Sigmoid colon (tissue), 7 donors: ENCODE results near the gene DNAH3. TPM values are rescaled to one million over a fixed set of nuclear protein-coding genes. Genes with fewer than 3 reads are reported as not detected.

Source experiments
- DNase-seq: peaks from one replicate; pipeline ENCODE4 v3.0.0-alpha.2; 2019
- H3K27ac ChIP-seq, 4 donors: fragments of 200-600 bp; sonication (generic); one replicate each; pipeline ENCODE4 v1.5.1; 2016 to 2019; ENCODE audit warnings: mild to moderate bottlenecking in 1 of 4
- H3K27me3 ChIP-seq, 3 donors: fragments of 200-600 bp; sonication (generic); one replicate each; pipeline ENCODE4 v1.5.1; 2019; ENCODE audit warnings: mild to moderate bottlenecking in 1 of 3
- H3K36me3 ChIP-seq, 4 donors: fragments of 200-600 bp; sonication (generic); one replicate each; pipeline ENCODE4 v1.5.1; 2016 to 2019
- H3K4me1 ChIP-seq, 4 donors: fragments of 200-600 bp; sonication (generic); one replicate each; pipeline ENCODE4 v1.5.1; 2017 to 2019
- H3K4me3 ChIP-seq, 4 donors: fragments of 200-600 bp; sonication (generic); one replicate each; pipeline ENCODE4 v1.5.1; 2017 to 2019; ENCODE audit warnings: mild to moderate bottlenecking in 2 of 4, moderate library complexity in 1 of 4
- H3K9me3 ChIP-seq, 4 donors: fragments of 200-600 bp in 3 of 4; sonication (generic) in 3 of 4; one replicate each; pipeline versions ENCODE4 v1.5.1 to v1.6.1; 2013 to 2019
- CTCF ChIP-seq, 4 experiments: fragments of 450-650 bp in 3 of 4; fragments of 200-600 bp in 1 of 4; IDR thresholded peaks; one replicate each; pipeline ENCODE4 v1.5.1; 2016 to 2019; ENCODE audit warnings: antibody characterized with exemption in 4 of 4, mild to moderate bottlenecking in 3 of 4, moderate library complexity in 2 of 4
- EP300 ChIP-seq, 4 donors: sonication (generic); formaldehyde crosslinking; IDR thresholded peaks; one replicate each; pipeline ENCODE4 v1.6.1; 2017; ENCODE audit warnings: antibody characterized with exemption in 4 of 4
- POLR2A ChIP-seq, 2 donors: fragments of 450-650 bp; IDR thresholded peaks; one replicate each; pipeline ENCODE4 v1.6.1; 2016; ENCODE audit warnings: antibody characterized with exemption in 2 of 2, mild to moderate bottlenecking in 2 of 2, moderate library complexity in 2 of 2
- POLR2AphosphoS5 ChIP-seq, 4 donors: sonication (generic); formaldehyde crosslinking; IDR thresholded peaks; one replicate each; pipeline ENCODE4 v1.6.1; 2017; ENCODE audit warnings: antibody characterized with exemption in 4 of 4
- WGBS, 2 donors: extraction: QIAGEN DNeasy Blood & Tissue Kit; methylation state at CpG; one replicate each; pipeline ENCODE4 v1.1.7; 2013; 5-methylcytosine and 5-hydroxymethylcytosine counted together
- intact Hi-C: fragments of 100-400 bp; cut with DNase I; formaldehyde crosslinking; loops from one replicate; pipeline ENCODE4 v1.15.1; 2023
- polyA plus RNA-seq, 3 donors: library from polyadenylated mRNA; stranded (reverse); fragments of 200-250 nt; gene quantifications; one replicate each; pipeline ENCODE4 v1.2.3, GENCODE V29; 2013
- total RNA-seq, 4 donors: library from RNA; depleted of rRNA; stranded (reverse); fragments of >200 nt; gene quantifications; one replicate each; pipeline ENCODE4 v1.1.0, GENCODE V29; 2016
- donor health status: healthy with polysubstance abuse.
- donor health status: Bipolar disorder and iron deficiency.
- donor health status: healthy.

The DNAH3 gene
- total and polyA plus RNA-seq, 7 donors, result 0.26 to 0.92 (median 0.60) TPM; not detected in 4

GRCh38 chr16:21186326-21186691 is 35.7 kb upstream of the DNAH3 start:
- DNase-seq, result no peak
- intact Hi-C loops, result loop anchor here (5.0 kb wide), 1 partner anchor 91 kb away; the partner anchor contains the start of gene CRYM

GRCh38 chr16:21185659-21186325 is 35.1 kb upstream of the DNAH3 start:
- WGBS, 2 donors, result 50 to 84% methylated on average over 12 of the region's 12 CpGs

More at GRCh38 chr16:21186326-21186691, 35.7 kb upstream of the DNAH3 start:
- Histone ChIP-seq H3K36me3 (peaks cover 8 to 15% (median 13%) of the 10 kb centered on the region in 4 donors), H3K4me1 (peaks cover 0 to 5% (median 4%) of the 10 kb centered on the region in 4 donors), H3K27me3 (no peaks in the 10 kb centered on the region), H3K27ac (no peak overlapping the region), H3K9me3 (no peaks in the 10 kb centered on the region), H3K4me3 (no peak overlapping the region)
- TF ChIP-seq EP300 (IDR thresholded peaks at IDR 0.05) (no peak), POLR2A (IDR thresholded peaks at IDR 0.05) (no peak), CTCF (IDR thresholded peaks at IDR 0.05) (no peak), POLR2AphosphoS5 (IDR thresholded peaks at IDR 0.05) (no peak)
- WGBS, 2 donors, result 33 to 70% methylated on average over 4 of the region's 4 CpGs

GRCh38 chr16:21184834-21185233 is 34.2 kb upstream of the DNAH3 start:
- no peak for DNase-seq
- Histone ChIP-seq H3K4me3 (no peak overlapping the region), H3K4me1 (peaks cover 0 to 5% (median 4%) of the 10 kb centered on the region in 4 donors), H3K9me3 (no peaks in the 10 kb centered on the region), H3K36me3 (peaks cover 19 to 30% (median 22%) of the 10 kb centered on the region in 4 donors), H3K27me3 (no peaks in the 10 kb centered on the region), H3K27ac (no peak overlapping the region)
- TF ChIP-seq POLR2A (IDR thresholded peaks at IDR 0.05), result no peak
- no peak for TF ChIP-seq EP300 (IDR thresholded peaks at IDR 0.05)
- TF ChIP-seq CTCF (IDR thresholded peaks at IDR 0.05), result no peak
- TF ChIP-seq POLR2AphosphoS5 (IDR thresholded peaks at IDR 0.05), result no peak
- intact Hi-C loops, result loop anchor here (5.0 kb wide), 1 partner anchor 92 kb away; the partner anchor contains the start of gene CRYM
- WGBS, 2 donors, result 60 to 81% methylated on average over 3 of the region's 3 CpGs

More at GRCh38 chr16:21185659-21186325, 35.1 kb upstream of the DNAH3 start:
- TF ChIP-seq POLR2AphosphoS5 (IDR thresholded peaks at IDR 0.05) (no peak), POLR2A (IDR thresholded peaks at IDR 0.05) (no peak), EP300 (IDR thresholded peaks at IDR 0.05) (no peak), CTCF (IDR thresholded peaks at IDR 0.05) (no peak)
- no peak overlapping the region for H3K27ac ChIP-seq
- peaks cover 0 to 5% (median 4%) of the 10 kb centered on the region in 4 donors for H3K4me1 ChIP-seq
- intact Hi-C loops, result loop anchor here (5.0 kb wide), 1 partner anchor 92 kb away; the partner anchor contains the start of gene CRYM
- no peak for DNase-seq
- H3K27me3 ChIP-seq, result no peaks in the 10 kb centered on the region
- peaks cover 13 to 20% (median 16%) of the 10 kb centered on the region in 4 donors for H3K36me3 ChIP-seq
- H3K9me3 ChIP-seq, result no peaks in the 10 kb centered on the region
- no peak overlapping the region for H3K4me3 ChIP-seq

GRCh38 chr16:21183995-21184394 is 33.3 kb upstream of the DNAH3 start:
- Histone ChIP-seq H3K36me3 (peaks cover 19 to 38% (median 29%) of the 10 kb centered on the region in 4 donors), H3K4me3 (no peak overlapping the region), H3K9me3 (no peaks in the 10 kb centered on the region), H3K27ac (no peak overlapping the region), H3K27me3 (no peaks in the 10 kb centered on the region), H3K4me1 (peaks cover 0 to 5% (median 4%) of the 10 kb centered on the region in 4 donors)
- TF ChIP-seq POLR2AphosphoS5 (IDR thresholded peaks at IDR 0.05), result no peak
- no peak for TF ChIP-seq CTCF (IDR thresholded peaks at IDR 0.05)
- no peak for TF ChIP-seq EP300 (IDR thresholded peaks at IDR 0.05)
- TF ChIP-seq POLR2A (IDR thresholded peaks at IDR 0.05), result no peak
- DNase-seq, result no peak
- intact Hi-C loops, result no loop called here
- 93 to 94% methylated on average over 3 of the region's 3 CpGs for WGBS, 2 donors
